CD14-positive monocyte (primary cell): ENCODE data around the gene MORN1. TPM values are rescaled to one million over a fixed set of nuclear protein-coding genes. Genes with fewer than 3 reads are reported as not detected.

ENCODE experiments used
- DNase-seq, 3 donors: peaks; one replicate each; pipeline ENCODE4 v3.0.0-alpha.2; 2011 to 2022
- H2AFZ ChIP-seq: 2 replicates; pipeline ENCODE4 v1.6.0; 2012; ENCODE audit warnings: mild to moderate bottlenecking, low read depth, low read length, inconsistent platforms; ENCODE audit not compliant: insufficient read depth, poor library complexity, severe bottlenecking
- H3K27ac ChIP-seq, 2 donors: 1 replicate in 1 of 2; 2 replicates in 1 of 2; pipeline ENCODE4 v1.5.1; 2012 to 2013; ENCODE audit warnings: low read length in 2 of 2, control low read depth in 1 of 2, inconsistent platforms in 1 of 2, low read depth in 1 of 2, mild to moderate bottlenecking in 1 of 2
- H3K27me3 ChIP-seq, 2 donors: one replicate each; pipeline versions ENCODE4 v1.6.0 to v1.6.1; 2011 to 2013; ENCODE audit warnings: low read length in 2 of 2; ENCODE audit not compliant: control insufficient read depth in 2 of 2, insufficient read depth in 2 of 2
- H3K36me3 ChIP-seq, 2 donors: replicated peaks in 1 of 2; 1 replicate in 1 of 2; 2 replicates in 1 of 2; pipeline versions ENCODE4 v1.5.1 to v1.6.1; 2012 to 2013; ENCODE audit warnings: low read length in 2 of 2, control low read depth in 1 of 2, inconsistent platforms in 1 of 2, mild to moderate bottlenecking in 1 of 2; ENCODE audit not compliant: insufficient read depth in 2 of 2, control insufficient read depth in 1 of 2
- H3K4me1 ChIP-seq, 2 donors: 1 replicate in 1 of 2; 2 replicates in 1 of 2; pipeline versions ENCODE4 v1.5.1 to v1.6.1; 2012 to 2013; ENCODE audit warnings: low read length in 2 of 2, control low read depth in 1 of 2, inconsistent platforms in 1 of 2, mild to moderate bottlenecking in 1 of 2, moderate library complexity in 1 of 2; ENCODE audit not compliant: insufficient read depth in 2 of 2, control insufficient read depth in 1 of 2
- H3K4me2 ChIP-seq: replicated peaks from 2 replicates; pipeline ENCODE3; 2012; ENCODE audit warnings: low read length, moderate library complexity, mild to moderate bottlenecking; ENCODE audit not compliant: poor library complexity, severe bottlenecking; ENCODE audit errors: extremely low read depth
- H3K4me3 ChIP-seq, 3 experiments: fragments of 200-600 bp in 1 of 3; sonication (generic) in 1 of 3; replicated peaks in 1 of 3; 1 replicate in 2 of 3; 2 replicates in 1 of 3; pipeline ENCODE4 v1.5.1; 2011 to 2013; ENCODE audit warnings: low read length in 3 of 3, mild to moderate bottlenecking in 3 of 3, control low read depth in 2 of 3, low read depth in 2 of 3, inconsistent platforms in 1 of 3, moderate library complexity in 1 of 3
- H3K79me2 ChIP-seq: 2 replicates; pipeline ENCODE4 v1.6.0; 2012; ENCODE audit warnings: mild to moderate bottlenecking, control low read depth, inconsistent platforms, low read length, moderate library complexity; ENCODE audit not compliant: insufficient read depth
- H3K9ac ChIP-seq: 2 replicates; pipeline ENCODE4 v1.6.0; 2017; ENCODE audit warnings: low read length, mild to moderate bottlenecking; ENCODE audit not compliant: insufficient read depth, poor library complexity, severe bottlenecking
- H3K9me3 ChIP-seq, 2 donors: replicated peaks in 1 of 2; 1 replicate in 1 of 2; 2 replicates in 1 of 2; pipeline versions ENCODE4 v1.5.1 to v1.6.1; 2012 to 2013; ENCODE audit warnings: low read length in 2 of 2, control low read depth in 1 of 2; ENCODE audit not compliant: control insufficient read depth in 1 of 2, insufficient read depth in 1 of 2
- H4K20me1 ChIP-seq: 2 replicates; pipeline ENCODE4 v1.6.0; 2012; ENCODE audit warnings: mild to moderate bottlenecking, low read length, control low read depth, moderate library complexity; ENCODE audit not compliant: insufficient read depth
- H3K27ac Mint-ChIP-seq, 7 donors: one replicate each; pipeline ENCODE4 v1.8.0; 2020; ENCODE audit warnings: mild to moderate bottlenecking in 7 of 7, mixed read lengths in 7 of 7, moderate library complexity in 6 of 7, inconsistent platforms in 2 of 7
- H3K27me3 Mint-ChIP-seq, 3 donors: one replicate each; pipeline ENCODE4 v1.8.0; 2021 to 2022; ENCODE audit warnings: low read depth in 3 of 3, mild to moderate bottlenecking in 3 of 3, mixed read lengths in 3 of 3, moderate library complexity in 3 of 3, inconsistent platforms in 1 of 3
- H3K36me3 Mint-ChIP-seq, 2 donors: one replicate each; pipeline ENCODE4 v1.8.0; 2020; ENCODE audit warnings: mixed read lengths in 2 of 2, inconsistent platforms in 1 of 2, mild to moderate bottlenecking in 1 of 2
- H3K4me1 Mint-ChIP-seq: one replicate; pipeline ENCODE4 v1.8.0; 2020; ENCODE audit warnings: mild to moderate bottlenecking, mixed read lengths
- H3K4me3 Mint-ChIP-seq, 2 donors: one replicate each; pipeline ENCODE4 v1.8.0; 2020; ENCODE audit warnings: mild to moderate bottlenecking in 2 of 2, mixed read lengths in 2 of 2, moderate library complexity in 1 of 2
- H3K9me3 Mint-ChIP-seq, 7 donors: one replicate each; pipeline ENCODE4 v1.8.0; 2020 to 2022; ENCODE audit warnings: mixed read lengths in 7 of 7, mild to moderate bottlenecking in 6 of 7, moderate library complexity in 6 of 7, inconsistent platforms in 2 of 7
- CTCF ChIP-seq: fragments of 200-600 bp; IDR thresholded peaks from one replicate; pipeline ENCODE4 v1.8.0; 2022; ENCODE audit warnings: antibody characterized with exemption, mild to moderate bottlenecking
- WGBS: methylation state at CpG from one replicate; pipeline ENCODE4 v1.1.5; 2013; ENCODE audit warnings: missing lambda C conversion rate; ENCODE audit not compliant: insufficient coverage; 5-methylcytosine and 5-hydroxymethylcytosine counted together
- intact Hi-C, 2 donors: fragments of 100-400 bp; cut with micrococcal nuclease; formaldehyde crosslinking; loops; one replicate each; pipeline versions ENCODE4 v1.15.0 to v1.15.1; 2023
- polyA plus RNA-seq, 3 donors: library from polyadenylated mRNA; depleted of rRNA in 1 of 3; unstranded in 2 of 3; stranded (reverse) in 1 of 3; fragments of 300-500 nt in 2 of 3; fragments of >200 nt in 1 of 3; fragmentation: Illumina TruSeq in 2 of 3; gene quantifications; 1 replicate in 2 of 3; 2 replicates in 1 of 3; pipeline ENCODE4 v1.2.3, GENCODE V29; 2012 to 2021

MORN1 gene
- polyA plus RNA-seq, 3 donors = 1.5 to 3.0 (median 1.7) TPM

GRCh38 chr1:2425892-2426291, 34.5 kb upstream of the MORN1 start:
- H3K4me1 Mint-ChIP-seq = no peaks in the 10 kb centered on the region

GRCh38 chr1:2422523-2422922, 31.2 kb upstream of the MORN1 start:
- Mint-ChIP-seq H3K4me1 (no peaks in the 10 kb centered on the region), H3K27me3 (peaks cover 2 to 36% (median 10%) of the 10 kb centered on the region in 3 donors), H3K9me3 (peaks cover 2 to 15% (median 9%) of the 10 kb centered on the region in 7 donors), H3K36me3 (no peaks in the 10 kb centered on the region), H3K27ac (no peak overlapping the region), H3K4me3 (no peak overlapping the region)
- Histone ChIP-seq H3K9ac (no peak overlapping the region), H2AFZ (no peak overlapping the region), H3K4me2 (no peak overlapping the region), H4K20me1 (no peaks in the 10 kb centered on the region), H3K27ac (no peak overlapping the region), H3K4me1 (no peaks in the 10 kb centered on the region), H3K79me2 (no peaks in the 10 kb centered on the region), H3K27me3 (no peaks in the 10 kb centered on the region), H3K9me3 (peaks cover 0 to 13% of the 10 kb centered on the region in 2 donors), H3K4me3 (no peak overlapping the region), H3K36me3 (no peaks in the 10 kb centered on the region)
- no CpG with 5 or more reads among the region's 4 CpGs for WGBS
- TF ChIP-seq CTCF = no peak
- intact Hi-C loops = no loop called here
- no peak for DNase-seq

More at GRCh38 chr1:2425892-2426291, 34.5 kb upstream of the MORN1 start:
- Histone ChIP-seq H3K4me3 (no peak overlapping the region), H3K27me3 (no peaks in the 10 kb centered on the region), H3K9ac (no peak overlapping the region), H4K20me1 (no peaks in the 10 kb centered on the region), H3K4me2 (no peak overlapping the region), H3K79me2 (no peaks in the 10 kb centered on the region), H2AFZ (no peak overlapping the region), H3K4me1 (no peaks in the 10 kb centered on the region), H3K36me3 (no peaks in the 10 kb centered on the region), H3K27ac (no peak overlapping the region), H3K9me3 (peaks cover 0 to 25% of the 10 kb centered on the region in 2 donors)
- Mint-ChIP-seq H3K27ac (no peak overlapping the region), H3K27me3 (peaks cover 4 to 21% (median 9%) of the 10 kb centered on the region in 3 donors), H3K4me3 (no peak overlapping the region), H3K9me3 (peaks cover 15 to 27% (median 21%) of the 10 kb centered on the region in 7 donors), H3K36me3 (no peaks in the 10 kb centered on the region)
- 93% methylated on average over 11 of the region's 11 CpGs for WGBS
- DNase-seq = no peak
- no peak for TF ChIP-seq CTCF
- intact Hi-C loops = no loop called here
